ENCODE results near the gene STXBP1.

- TF ChIP-seq, protein P1, sequence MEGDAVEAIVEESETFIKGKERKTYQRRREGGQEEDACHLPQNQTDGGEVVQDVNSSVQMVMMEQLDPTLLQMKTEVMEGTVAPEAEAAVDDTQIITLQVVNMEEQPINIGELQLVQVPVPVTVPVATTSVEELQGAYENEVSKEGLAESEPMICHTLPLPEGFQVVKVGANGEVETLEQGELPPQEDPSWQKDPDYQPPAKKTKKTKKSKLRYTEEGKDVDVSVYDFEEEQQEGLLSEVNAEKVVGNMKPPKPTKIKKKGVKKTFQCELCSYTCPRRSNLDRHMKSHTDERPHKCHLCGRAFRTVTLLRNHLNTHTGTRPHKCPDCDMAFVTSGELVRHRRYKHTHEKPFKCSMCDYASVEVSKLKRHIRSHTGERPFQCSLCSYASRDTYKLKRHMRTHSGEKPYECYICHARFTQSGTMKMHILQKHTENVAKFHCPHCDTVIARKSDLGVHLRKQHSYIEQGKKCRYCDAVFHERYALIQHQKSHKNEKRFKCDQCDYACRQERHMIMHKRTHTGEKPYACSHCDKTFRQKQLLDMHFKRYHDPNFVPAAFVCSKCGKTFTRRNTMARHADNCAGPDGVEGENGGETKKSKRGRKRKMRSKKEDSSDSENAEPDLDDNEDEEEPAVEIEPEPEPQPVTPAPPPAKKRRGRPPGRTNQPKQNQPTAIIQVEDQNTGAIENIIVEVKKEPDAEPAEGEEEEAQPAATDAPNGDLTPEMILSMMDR (IDR thresholded peaks at IDR 0.05) = no peak
- no peak for TF ChIP-seq EZH2phosphoT487 (IDR thresholded peaks at IDR 0.05)
Observed at GRCh38 chr9:127731938-127732337, 119.9 kb downstream of the STXBP1 start.

Data from neural progenitor cell (in vitro differentiated cells).